HCT116 (cell line): ENCODE data around the gene FOXD1. TPM values are rescaled to one million over a fixed set of nuclear protein-coding genes. Genes with fewer than 3 reads are reported as not detected.
A peak's percentile ranks its signal among the peaks of the same experiment; 100 is the strongest.

ENCODE experiments used
- ATAC-seq: fragments of 200-7000 bp; cut with Tn5 transposase; 2 replicates; pipeline ENCODE4 v1.9.1; 2020; ENCODE audit warnings: mild to moderate bottlenecking, moderate library complexity
- BruUV-seq: library from RNA; stranded (reverse); fragments of 400-500 nt; replicated peaks from 2 replicates; lab custom pipeline; 2021; lab: Mats Ljungman, UMichigan
- CTCF ChIA-PET: fragments of 300-600 bp; sonication (Branson Sonifier 250); formaldehyde crosslinking; loops from one replicate; lab custom pipeline; 2021; ENCODE audit warnings: antibody characterized with exemption; lab: Charles Lee
- POLR2A ChIA-PET: fragments of 300-600, 350-600 bp; sonication (Branson Sonifier 250); formaldehyde crosslinking; loops from one replicate; lab custom pipeline; 2021; ENCODE audit warnings: antibody characterized with exemption; lab: Charles Lee
- RAD21 ChIA-PET, 2 experiments: fragments of 300-600 bp; sonication (Branson Sonifier 250); formaldehyde crosslinking; loops; one replicate each; lab custom pipeline; 2023; ENCODE audit warnings: low total read pairs in 2 of 2; ENCODE audit not compliant: uncharacterized antibody in 2 of 2, unreplicated experiment in 2 of 2, low non-redundant PET in 1 of 2; lab: Charles Lee
- DNase-seq: peaks from one replicate; pipeline ENCODE4 v3.0.0-alpha.2; 2010; ENCODE audit warnings: low read depth, low spot score
- H2AFZ ChIP-seq: fragments of 200-600 bp; shearing (Covaris generic), sonication (generic); 2 replicates; pipeline ENCODE4 v1.6.1; 2017; ENCODE audit warnings: low read depth, mixed run types, mixed read lengths, antibody characterized with exemption, low read length; ENCODE audit not compliant: poor library complexity, severe bottlenecking
- H3K27ac ChIP-seq: 2 replicates; pipeline ENCODE4 v1.5.1; 2012; ENCODE audit warnings: low read depth, low read length
- H3K27me3 ChIP-seq: fragments of 200-600 bp; sonication (generic); 2 replicates; pipeline ENCODE4 v1.6.1; 2016; ENCODE audit warnings: mixed run types, low read length, mixed read lengths; ENCODE audit not compliant: insufficient read depth
- H3K36me3 ChIP-seq, 2 experiments: fragments of 200-500 bp in 1 of 2; fragments of 200-600 bp in 1 of 2; sonication (Bioruptor generic) in 1 of 2; sonication (generic) in 1 of 2; 2 replicates each; pipeline versions ENCODE4 v1.5.1 to v1.6.1; 2014 to 2016; ENCODE audit warnings: low read length in 2 of 2, inconsistent platforms in 1 of 2, mixed read lengths in 1 of 2, mixed run types in 1 of 2; ENCODE audit not compliant: insufficient read depth in 2 of 2, control insufficient read depth in 1 of 2
- H3K4me1 ChIP-seq, 2 experiments: fragments of 200-600 bp in 1 of 2; sonication (generic) in 1 of 2; 2 replicates each; pipeline versions ENCODE4 v1.5.1 to v1.6.1; 2012 to 2017; ENCODE audit warnings: low read length in 2 of 2, inconsistent platforms in 1 of 2, mild to moderate bottlenecking in 1 of 2, mixed read lengths in 1 of 2, mixed run types in 1 of 2, moderate library complexity in 1 of 2; ENCODE audit not compliant: insufficient read depth in 2 of 2, control insufficient read depth in 1 of 2
- H3K4me2 ChIP-seq: fragments of 200-600 bp; sonication (generic); 2 replicates; pipeline ENCODE4 v1.6.1; 2017; ENCODE audit warnings: mixed run types, low read length, mixed read lengths
- H3K4me3 ChIP-seq, 2 experiments: fragments of 200-600 bp in 1 of 2; sonication (generic) in 1 of 2; replicated peaks in 1 of 2; 2 replicates each; pipeline ENCODE4 v1.5.1; 2011 to 2016; ENCODE audit warnings: low read length in 2 of 2, control low read depth in 1 of 2, low read depth in 1 of 2, mild to moderate bottlenecking in 1 of 2, mixed read lengths in 1 of 2, mixed run types in 1 of 2
- H3K79me2 ChIP-seq: fragments of 200-600 bp; sonication (generic); 2 replicates; pipeline ENCODE4 v1.6.1; 2017; ENCODE audit warnings: mild to moderate bottlenecking, mixed run types, low read length, moderate library complexity, mixed read lengths; ENCODE audit not compliant: insufficient read depth
- H3K9ac ChIP-seq: fragments of 200-600 bp; sonication (generic); 2 replicates; pipeline ENCODE4 v1.6.1; 2016; ENCODE audit warnings: low read length, mixed read lengths
- H3K9me2 ChIP-seq: fragments of 200-600 bp; sonication (generic), shearing (Covaris generic); 2 replicates; pipeline ENCODE4 v1.6.1; 2017; ENCODE audit warnings: mixed run types, mild to moderate bottlenecking, moderate library complexity; ENCODE audit not compliant: insufficient read depth
- H3K9me3 ChIP-seq, 2 experiments: fragments of 200-500 bp in 1 of 2; fragments of 200-600 bp in 1 of 2; sonication (Bioruptor generic) in 1 of 2; sonication (generic) in 1 of 2; 2 replicates each; pipeline ENCODE4 v1.6.1; 2014 to 2017; ENCODE audit warnings: low read length in 2 of 2, mixed read lengths in 2 of 2, inconsistent platforms in 1 of 2, low read depth in 1 of 2, mild to moderate bottlenecking in 1 of 2, mixed run types in 1 of 2, moderate library complexity in 1 of 2; ENCODE audit not compliant: control insufficient read depth in 1 of 2, insufficient read depth in 1 of 2
- H4K20me1 ChIP-seq: fragments of 200-600 bp; sonication (generic), shearing (Covaris generic); 2 replicates; pipeline ENCODE4 v1.6.1; 2017; ENCODE audit warnings: mixed run types, mild to moderate bottlenecking, moderate library complexity; ENCODE audit not compliant: insufficient read depth
- ATF3 ChIP-seq: IDR thresholded peaks from 2 replicates; pipeline ENCODE4 v1.6.1; 2012
- CEBPB ChIP-seq: IDR thresholded peaks from 2 replicates; pipeline ENCODE4 v1.6.1; 2012; ENCODE audit warnings: low read depth
- EGR1 ChIP-seq: IDR thresholded peaks from 2 replicates; pipeline ENCODE4 v1.6.1; 2012; ENCODE audit warnings: low read depth
- ELF1 ChIP-seq: IDR thresholded peaks from 2 replicates; pipeline ENCODE4 v1.6.1; 2012; ENCODE audit warnings: low read depth, borderline replicate concordance
- FOSL1 ChIP-seq: IDR thresholded peaks from 2 replicates; pipeline ENCODE4 v1.6.1; 2012; ENCODE audit warnings: low read depth
- POLR2A ChIP-seq: IDR thresholded peaks from 2 replicates; pipeline ENCODE4 v1.7.0; 2011; ENCODE audit warnings: borderline replicate concordance; ENCODE audit not compliant: insufficient read depth, insufficient read length; ENCODE audit errors: extremely low read depth
- POLR2AphosphoS5 ChIP-seq: IDR thresholded peaks from 2 replicates; pipeline ENCODE4 v1.6.1; 2011; ENCODE audit warnings: mild to moderate bottlenecking, low read depth, low read length, moderate library complexity
- RAD21 ChIP-seq: IDR thresholded peaks from 2 replicates; pipeline ENCODE4 v1.6.1; 2012; ENCODE audit warnings: low read depth, mild to moderate bottlenecking
- REST ChIP-seq: IDR thresholded peaks from 2 replicates; pipeline ENCODE4 v1.6.1; 2012; ENCODE audit warnings: low read depth
- SIN3A ChIP-seq: IDR thresholded peaks from 2 replicates; pipeline ENCODE4 v1.6.1; 2012; ENCODE audit warnings: low read depth
- SP1 ChIP-seq: IDR thresholded peaks from 2 replicates; pipeline ENCODE4 v1.6.1; 2012; ENCODE audit warnings: low read depth
- YY1 ChIP-seq: IDR thresholded peaks from 2 replicates; pipeline ENCODE4 v1.6.1; 2011; ENCODE audit warnings: low read length, low read depth, moderate library complexity, mild to moderate bottlenecking; ENCODE audit not compliant: insufficient replicate concordance; ENCODE audit errors: extremely low read depth
- ZFX ChIP-seq: fragments of 450-650 bp; IDR thresholded peaks from 2 replicates; pipeline ENCODE4 v1.6.1; 2017
- intact Hi-C: fragments of 100-400 bp; cut with micrococcal nuclease; formaldehyde crosslinking; loops from 2 replicates; pipeline ENCODE4 v1.10.0; 2022
- total RNA-seq: library from RNA; stranded (reverse); gene quantifications from one replicate; pipeline ENCODE4 v1.2.1, GENCODE V29; 2021; ENCODE audit not compliant: unreplicated experiment

FOXD1 gene
- total RNA-seq, 1 experiment from 2014 or later = 26.8 TPM

GRCh38 chr5:73437777-73438644 is 10.6 kb downstream of the FOXD1 start:
- ATAC-seq (no peak), DNase-seq (no peak)
- Histone ChIP-seq H3K4me1 (peaks cover 7 to 25% of the 10 kb centered on the region in 2 experiments; a peak in 2 of 4 replicates), H3K4me2 (peak overlapping the region; percentile 76), H3K36me3 (no peaks in the 10 kb centered on the region), H3K4me3 (peak overlapping the region; percentile 45 to 55), H3K9me2 (no peaks in the 10 kb centered on the region), H3K27ac (peak overlapping the region; percentile 68), H2AFZ (peak overlapping the region; percentile 59), H4K20me1 (no peaks in the 10 kb centered on the region), H3K27me3 (no peaks in the 10 kb centered on the region), H3K79me2 (no peaks in the 10 kb centered on the region), H3K9ac (peak overlapping the region; percentile 57), H3K9me3 (no peaks in the 10 kb centered on the region)
- POLR2A ChIA-PET = interaction anchor here (1.0 to 3.0 kb wide), 2 partner anchors 10 to 11 kb away, joined by 3 to 9 read pairs; partner anchors contain the start of gene FOXD1
- CTCF ChIA-PET = interaction anchor here (1.4 to 1.6 kb wide), 2 partner anchors 10 to 16 kb away, joined by 4 to 5 read pairs; partner anchors contain the start of gene FOXD1
- intact Hi-C loops = no loop called here
- TF ChIP-seq CEBPB = no peak
- no peak for TF ChIP-seq ZFX
- no peak for TF ChIP-seq SIN3A
- no peak for TF ChIP-seq RAD21
- TF ChIP-seq POLR2A = no peak
- TF ChIP-seq POLR2AphosphoS5 = no peak
- TF ChIP-seq REST = no peak
- TF ChIP-seq YY1 = no peak
- no peak for TF ChIP-seq SP1
- no peak for TF ChIP-seq FOSL1
- TF ChIP-seq ELF1 = no peak
- TF ChIP-seq EGR1 = no peak
- no peak for TF ChIP-seq ATF3
- no TSS peak for BruUV-seq
- RAD21 ChIA-PET = no interaction called here
